HTR-8/SVneo (cell line): ENCODE measurements around the gene ZFYVE27.
A peak's percentile ranks its signal among the peaks of the same experiment; 100 is the strongest.

Source experiments
- DNase-seq: peaks from one replicate; pipeline ENCODE4 v3.0.0; 2011; ENCODE audit warnings: low spot score, mixed read lengths; ENCODE audit not compliant: insufficient read length
- FAIRE-seq: peaks from 2 replicates; lab custom pipeline; 2011; peaks lifted over from hg19 to GRCh38; lab: Jason Lieb, UNC

ZFYVE27 gene

GRCh38 chr10:97714401-97715258 lies 22.3 kb upstream of the ZFYVE27 start:
- FAIRE-seq (peak; percentile 13), DNase-seq (peak; percentile 81)

- FAIRE-seq (no peak), DNase-seq (no peak)
Observed at GRCh38 chr10:97715259-97715874, 21.6 kb upstream of the ZFYVE27 start.

- DNase-seq (no peak), FAIRE-seq (peak; percentile 51)
Observed at GRCh38 chr10:97717627-97718026, 19.3 kb upstream of the ZFYVE27 start.

- FAIRE-seq (no peak), DNase-seq (no peak)
Observed at GRCh38 chr10:97718178-97718577, 18.8 kb upstream of the ZFYVE27 start.

GRCh38 chr10:97718659-97719142 lies 18.2 kb upstream of the ZFYVE27 start:
- DNase-seq (no peak), FAIRE-seq (peak; percentile 9)

- no peak for FAIRE-seq
Observed at GRCh38 chr10:97719602-97720001, 17.3 kb upstream of the ZFYVE27 start.

GRCh38 chr10:97721871-97722780 lies 14.8 kb upstream of the ZFYVE27 start:
- FAIRE-seq (no peak), DNase-seq (no peak)

More at GRCh38 chr10:97719602-97720001, 17.3 kb upstream of the ZFYVE27 start:
- no peak for DNase-seq

GRCh38 chr10:97723001-97723400 lies 13.9 kb upstream of the ZFYVE27 start:
- DNase-seq = no peak
- FAIRE-seq = no peak

- DNase-seq (no peak), FAIRE-seq (no peak)
Observed at GRCh38 chr10:97724341-97724941, 12.5 kb upstream of the ZFYVE27 start.

- DNase-seq = no peak
- FAIRE-seq = peak; percentile 76
Observed at GRCh38 chr10:97726636-97727178, 10.2 kb upstream of the ZFYVE27 start.

- DNase-seq (no peak), FAIRE-seq (no peak)
Observed at GRCh38 chr10:97729014-97729413, 7.9 kb upstream of the ZFYVE27 start.

- FAIRE-seq (no peak), DNase-seq (peak; percentile 76)
Observed at GRCh38 chr10:97731346-97732051, 5.4 kb upstream of the ZFYVE27 start.

GRCh38 chr10:97732052-97732359 lies 4.9 kb upstream of the ZFYVE27 start:
- DNase-seq (no peak), FAIRE-seq (no peak)

GRCh38 chr10:97733256-97733655 lies 3.7 kb upstream of the ZFYVE27 start:
- DNase-seq (no peak), FAIRE-seq (no peak)

GRCh38 chr10:97734021-97734420 lies 2.9 kb upstream of the ZFYVE27 start:
- DNase-seq (no peak), FAIRE-seq (no peak)

- DNase-seq (no peak), FAIRE-seq (no peak)
Observed at GRCh38 chr10:97736403-97736901, 476 bp upstream of the ZFYVE27 start.

GRCh38 chr10:97737770-97738265 lies 890 bp downstream of the ZFYVE27 start:
- no peak for FAIRE-seq

GRCh38 chr10:97738616-97739015 lies 1.7 kb downstream of the ZFYVE27 start:
- DNase-seq (no peak), FAIRE-seq (no peak)

More at GRCh38 chr10:97737770-97738265, 890 bp downstream of the ZFYVE27 start:
- DNase-seq = no peak

GRCh38 chr10:97740613-97741012 lies 3.7 kb downstream of the ZFYVE27 start:
- DNase-seq (no peak), FAIRE-seq (no peak)
